ENCODE results near the gene MYRF. TPM values are rescaled to one million over a fixed set of nuclear protein-coding genes. Genes with fewer than 3 reads are reported as not detected.
A peak's percentile ranks its signal among the peaks of the same experiment; 100 is the strongest.

MYRF gene
- total and polyA plus RNA-seq, 2 of the 13 experiments (the other 11 are each of a cell fraction or from before 2014, with no cell fraction given): 10.2 to 25.9 TPM

DNA sequence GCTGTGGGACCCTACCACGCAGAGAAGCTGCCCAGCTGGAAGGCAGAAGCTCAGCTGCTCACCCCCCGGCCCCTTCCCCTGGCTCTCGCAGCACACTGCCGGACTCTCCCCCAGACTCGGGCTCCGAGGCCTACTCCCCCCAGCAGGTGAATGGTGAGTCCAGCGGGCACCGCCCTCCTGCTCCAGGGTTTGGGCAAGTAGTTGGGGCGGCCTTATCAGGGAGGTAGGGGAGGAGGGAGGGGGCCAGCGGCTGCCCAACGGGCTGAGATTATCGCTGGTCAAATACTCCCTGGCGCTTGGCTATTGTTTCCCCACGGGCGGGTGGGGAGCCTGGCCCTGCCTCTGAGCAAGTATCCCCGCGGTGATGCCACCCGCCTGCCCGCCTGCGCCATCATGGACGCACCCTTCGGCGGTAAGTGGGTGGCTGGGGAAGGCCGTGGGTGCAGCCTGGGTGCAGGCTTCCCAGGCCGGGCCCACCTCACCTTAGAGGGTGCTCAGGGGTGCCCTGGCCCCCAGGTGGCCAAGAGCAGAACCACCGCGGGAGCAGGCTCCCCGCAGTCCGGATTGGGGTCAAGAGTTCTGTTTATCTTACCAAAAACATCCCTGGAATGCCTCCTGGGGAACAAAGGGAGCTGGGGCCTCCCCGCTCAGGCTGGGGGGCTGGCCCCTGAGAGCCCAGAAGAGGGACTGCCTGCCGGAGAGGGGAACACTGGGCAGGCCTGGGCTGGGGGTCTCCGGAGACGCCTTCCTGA lies 16.9 kb downstream of the MYRF start (continued):
- TF ChIP-seq, protein P1, sequence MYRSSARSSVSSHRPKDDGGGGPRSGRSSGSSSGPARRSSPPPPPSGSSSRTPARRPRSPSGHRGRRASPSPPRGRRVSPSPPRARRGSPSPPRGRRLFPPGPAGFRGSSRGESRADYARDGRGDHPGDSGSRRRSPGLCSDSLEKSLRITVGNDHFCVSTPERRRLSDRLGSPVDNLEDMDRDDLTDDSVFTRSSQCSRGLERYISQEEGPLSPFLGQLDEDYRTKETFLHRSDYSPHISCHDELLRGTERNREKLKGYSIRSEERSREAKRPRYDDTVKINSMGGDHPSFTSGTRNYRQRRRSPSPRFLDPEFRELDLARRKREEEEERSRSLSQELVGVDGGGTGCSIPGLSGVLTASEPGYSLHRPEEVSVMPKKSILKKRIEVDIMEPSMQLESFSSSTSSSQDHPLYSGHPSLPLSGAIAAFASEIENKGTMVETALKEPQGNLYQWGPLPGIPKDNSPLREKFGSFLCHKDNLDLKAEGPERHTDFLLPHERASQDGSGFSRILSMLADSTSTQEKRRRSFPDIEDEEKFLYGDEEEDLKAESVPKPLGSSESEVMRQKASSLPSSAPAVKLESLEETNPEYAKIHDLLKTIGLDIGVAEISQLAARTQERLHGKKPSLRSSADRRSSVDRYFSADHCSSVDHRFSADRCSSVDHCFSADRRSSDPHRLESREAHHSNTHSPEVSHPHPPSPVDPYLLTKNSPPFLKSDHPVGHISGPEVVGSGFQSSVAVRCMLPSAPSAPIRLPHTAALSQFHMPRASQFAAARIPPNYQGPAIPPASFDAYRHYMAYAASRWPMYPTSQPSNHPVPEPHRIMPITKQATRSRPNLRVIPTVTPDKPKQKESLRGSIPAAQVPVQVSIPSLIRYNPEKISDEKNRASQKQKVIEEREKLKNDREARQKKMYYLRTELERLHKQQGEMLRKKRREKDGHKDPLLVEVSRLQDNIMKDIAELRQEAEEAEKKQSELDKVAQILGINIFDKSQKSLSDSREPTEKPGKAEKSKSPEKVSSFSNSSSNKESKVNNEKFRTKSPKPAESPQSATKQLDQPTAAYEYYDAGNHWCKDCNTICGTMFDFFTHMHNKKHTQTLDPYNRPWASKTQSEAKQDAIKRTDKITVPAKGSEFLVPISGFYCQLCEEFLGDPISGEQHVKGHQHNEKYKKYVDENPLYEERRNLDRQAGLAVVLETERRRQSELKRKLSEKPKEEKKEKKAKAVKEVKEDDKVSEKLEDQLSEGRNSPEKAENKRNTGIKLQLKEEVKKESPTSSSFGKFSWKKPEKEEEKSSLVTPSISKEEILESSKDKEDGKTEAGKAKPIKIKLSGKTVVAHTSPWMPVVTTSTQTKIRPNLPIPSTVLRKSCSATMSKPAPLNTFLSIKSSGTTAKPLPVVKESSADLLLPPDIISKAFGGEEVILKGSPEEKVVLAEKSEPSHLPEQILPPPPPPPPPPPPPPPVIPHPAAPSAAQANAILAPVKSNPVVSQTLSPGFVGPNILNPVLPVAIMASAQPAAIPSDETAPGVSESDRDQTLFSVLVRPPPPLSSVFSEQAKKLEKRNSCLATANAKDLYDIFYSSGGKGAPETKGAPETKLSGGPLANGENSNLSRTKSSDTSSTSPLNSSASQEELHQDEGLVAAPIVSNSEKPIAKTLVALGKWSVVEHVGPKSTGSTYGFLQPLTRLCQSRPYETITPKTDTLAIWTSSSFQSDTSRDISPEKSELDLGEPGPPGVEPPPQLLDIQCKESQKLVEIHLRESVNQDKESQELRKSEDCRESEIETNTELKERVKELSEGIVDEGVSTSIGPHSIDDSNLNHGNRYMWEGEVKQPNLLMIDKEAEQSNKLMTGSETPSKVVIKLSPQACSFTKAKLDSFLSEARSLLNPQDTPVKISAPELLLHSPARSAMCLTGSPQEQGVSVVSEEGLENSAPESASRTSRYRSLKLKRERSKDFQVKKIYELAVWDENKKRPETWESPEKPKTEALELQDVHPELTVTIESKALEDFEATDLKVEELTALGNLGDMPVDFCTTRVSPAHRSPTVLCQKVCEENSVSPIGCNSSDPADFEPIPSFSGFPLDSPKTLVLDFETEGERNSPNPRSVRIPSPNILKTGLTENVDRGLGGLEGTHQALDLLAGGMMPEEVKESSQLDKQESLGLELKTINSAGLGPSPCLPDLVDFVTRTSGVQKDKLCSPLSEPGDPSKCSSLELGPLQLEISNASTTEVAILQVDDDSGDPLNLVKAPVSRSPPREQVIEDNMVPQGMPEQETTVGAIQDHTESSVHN (CRISPR knock-in tag; IDR thresholded peaks at IDR 0.05): no peak
- TF ChIP-seq CENPX (CRISPR knock-in tag; IDR thresholded peaks at IDR 0.05): no peak
- TF ChIP-seq, protein P2, sequence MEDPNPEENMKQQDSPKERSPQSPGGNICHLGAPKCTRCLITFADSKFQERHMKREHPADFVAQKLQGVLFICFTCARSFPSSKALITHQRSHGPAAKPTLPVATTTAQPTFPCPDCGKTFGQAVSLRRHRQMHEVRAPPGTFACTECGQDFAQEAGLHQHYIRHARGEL (CRISPR knock-in tag; IDR thresholded peaks at IDR 0.05): 0 out of 2 replicates have a peak, but pooled peaks have one; percentile 37
- no peak for TF ChIP-seq IRX3 (CRISPR knock-in tag; IDR thresholded peaks at IDR 0.05; ENCODE audit: borderline replicate concordance, low read depth)
- TF ChIP-seq, protein P3, sequence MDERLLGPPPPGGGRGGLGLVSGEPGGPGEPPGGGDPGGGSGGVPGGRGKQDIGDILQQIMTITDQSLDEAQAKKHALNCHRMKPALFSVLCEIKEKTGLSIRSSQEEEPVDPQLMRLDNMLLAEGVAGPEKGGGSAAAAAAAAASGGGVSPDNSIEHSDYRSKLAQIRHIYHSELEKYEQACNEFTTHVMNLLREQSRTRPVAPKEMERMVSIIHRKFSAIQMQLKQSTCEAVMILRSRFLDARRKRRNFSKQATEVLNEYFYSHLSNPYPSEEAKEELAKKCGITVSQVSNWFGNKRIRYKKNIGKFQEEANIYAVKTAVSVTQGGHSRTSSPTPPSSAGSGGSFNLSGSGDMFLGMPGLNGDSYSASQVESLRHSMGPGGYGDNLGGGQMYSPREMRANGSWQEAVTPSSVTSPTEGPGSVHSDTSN (CRISPR knock-in tag; IDR thresholded peaks at IDR 0.05): no peak
- TF ChIP-seq THYN1 (CRISPR knock-in tag; IDR thresholded peaks at IDR 0.05; ENCODE audit: borderline replicate concordance, low read depth): no peak
- TF ChIP-seq WIZ (CRISPR knock-in tag; IDR thresholded peaks at IDR 0.05): no peak
- no peak for TF ChIP-seq ZNF367 (CRISPR knock-in tag; IDR thresholded peaks at IDR 0.05; ENCODE audit: borderline replicate concordance)
- no peak for TF ChIP-seq ZNF160 (CRISPR knock-in tag; IDR thresholded peaks at IDR 0.05)
- peak; percentile 95 for TF ChIP-seq HNRNPL (IDR thresholded peaks at IDR 0.05; ENCODE audit: low read depth, low read length)
- TF ChIP-seq NR2F6 (IDR thresholded peaks at IDR 0.05): peak; percentile 86
- TF ChIP-seq NR2F6 (CRISPR knock-in tag; IDR thresholded peaks at IDR 0.05): peak; percentile 92
- TF ChIP-seq, protein P4, sequence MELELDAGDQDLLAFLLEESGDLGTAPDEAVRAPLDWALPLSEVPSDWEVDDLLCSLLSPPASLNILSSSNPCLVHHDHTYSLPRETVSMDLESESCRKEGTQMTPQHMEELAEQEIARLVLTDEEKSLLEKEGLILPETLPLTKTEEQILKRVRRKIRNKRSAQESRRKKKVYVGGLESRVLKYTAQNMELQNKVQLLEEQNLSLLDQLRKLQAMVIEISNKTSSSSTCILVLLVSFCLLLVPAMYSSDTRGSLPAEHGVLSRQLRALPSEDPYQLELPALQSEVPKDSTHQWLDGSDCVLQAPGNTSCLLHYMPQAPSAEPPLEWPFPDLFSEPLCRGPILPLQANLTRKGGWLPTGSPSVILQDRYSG (CRISPR knock-in tag; IDR thresholded peaks at IDR 0.05): no peak
- TF ChIP-seq ISL2 (CRISPR knock-in tag; IDR thresholded peaks at IDR 0.05): no peak; the same call in 1 of the 2 replicates
- TF ChIP-seq, protein P5, sequence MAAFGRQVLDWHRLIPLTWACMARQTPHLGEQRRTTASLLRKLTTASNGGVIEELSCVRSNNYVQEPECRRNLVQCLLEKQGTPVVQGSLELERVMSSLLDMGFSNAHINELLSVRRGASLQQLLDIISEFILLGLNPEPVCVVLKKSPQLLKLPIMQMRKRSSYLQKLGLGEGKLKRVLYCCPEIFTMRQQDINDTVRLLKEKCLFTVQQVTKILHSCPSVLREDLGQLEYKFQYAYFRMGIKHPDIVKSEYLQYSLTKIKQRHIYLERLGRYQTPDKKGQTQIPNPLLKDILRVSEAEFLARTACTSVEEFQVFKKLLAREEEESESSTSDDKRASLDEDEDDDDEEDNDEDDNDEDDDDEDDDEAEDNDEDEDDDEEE (CRISPR knock-in tag; IDR thresholded peaks at IDR 0.05): 0 out of 2 replicates have a peak, but pooled peaks have one; percentile 62
- TF ChIP-seq ZSCAN30 (CRISPR knock-in tag; IDR thresholded peaks at IDR 0.05): no peak
- no peak for TF ChIP-seq ZFYVE20 (CRISPR knock-in tag; IDR thresholded peaks at IDR 0.05; ENCODE audit: borderline replicate concordance, low read depth)

Measured in HepG2 (cell line).